ENCODE data around the gene MINK1. TPM values are rescaled to one million over a fixed set of nuclear protein-coding genes. Genes with fewer than 3 reads are reported as not detected.

Gene MINK1
- total and polyA plus RNA-seq, 2 of the 13 experiments (the other 11 are each of a cell fraction or from before 2014, with no cell fraction given): 17.2 to 63.9 TPM

DNA sequence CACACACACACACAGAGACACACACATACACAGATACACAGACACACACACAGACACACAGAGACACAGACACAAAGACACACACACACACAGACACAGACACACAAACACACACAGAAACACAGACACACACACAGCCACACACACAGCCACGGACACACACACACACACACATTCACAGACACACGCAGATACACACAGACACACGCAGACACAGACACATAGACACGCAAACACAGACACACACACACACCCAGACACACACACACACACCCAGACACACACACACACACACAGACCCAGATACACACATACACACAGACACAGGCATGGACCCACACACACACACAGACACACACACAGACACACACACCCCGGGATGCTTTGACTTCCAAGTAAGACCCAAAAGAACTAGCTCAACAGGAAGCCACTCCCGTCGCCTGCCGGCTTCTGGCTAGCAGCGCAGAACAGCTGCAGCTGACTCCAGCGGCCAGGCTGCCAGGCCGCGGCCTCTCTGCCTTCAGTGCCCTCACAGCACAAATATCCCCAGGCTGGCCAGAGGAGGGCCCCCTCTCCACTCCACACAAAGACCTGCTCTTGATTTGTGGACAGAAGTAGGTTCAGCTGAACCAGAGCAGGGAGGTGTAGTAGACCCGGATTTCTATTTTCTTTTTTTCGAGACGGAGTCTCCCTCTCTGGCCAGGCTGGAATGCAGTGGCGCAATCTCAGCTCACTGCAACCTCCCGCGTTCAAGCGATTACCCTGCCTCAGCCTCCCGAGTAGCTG is 75.8 kb downstream of the MINK1 start (continued):
- TF ChIP-seq RARA (CRISPR knock-in tag; IDR thresholded peaks at IDR 0.05): peak; percentile 18; the same call in 1 of the 2 replicates
- TF ChIP-seq TOE1 (CRISPR knock-in tag; IDR thresholded peaks at IDR 0.05): no peak
- 0 out of 2 replicates have a peak, but pooled peaks have one; percentile 38 for TF ChIP-seq TGIF2 (CRISPR knock-in tag; IDR thresholded peaks at IDR 0.05)
- peak; percentile 87 for TF ChIP-seq TEAD3 (CRISPR knock-in tag; optimal IDR thresholded peaks at IDR 0.05; ENCODE audit: borderline replicate concordance)
- peak; percentile 48; the same call in 1 of the 2 replicates for TF ChIP-seq ZNF12 (CRISPR knock-in tag; IDR thresholded peaks at IDR 0.05)
- peak; percentile 38; the same call in 1 of the 2 replicates for TF ChIP-seq ZNF652 (CRISPR knock-in tag; IDR thresholded peaks at IDR 0.05; ENCODE audit: borderline replicate concordance, low read depth)
- no peak for TF ChIP-seq ZNF34 (CRISPR knock-in tag; IDR thresholded peaks at IDR 0.05; ENCODE audit: borderline replicate concordance)
- no peak for TF ChIP-seq ZNF451 (CRISPR knock-in tag; IDR thresholded peaks at IDR 0.05)
- TF ChIP-seq, protein P1, sequence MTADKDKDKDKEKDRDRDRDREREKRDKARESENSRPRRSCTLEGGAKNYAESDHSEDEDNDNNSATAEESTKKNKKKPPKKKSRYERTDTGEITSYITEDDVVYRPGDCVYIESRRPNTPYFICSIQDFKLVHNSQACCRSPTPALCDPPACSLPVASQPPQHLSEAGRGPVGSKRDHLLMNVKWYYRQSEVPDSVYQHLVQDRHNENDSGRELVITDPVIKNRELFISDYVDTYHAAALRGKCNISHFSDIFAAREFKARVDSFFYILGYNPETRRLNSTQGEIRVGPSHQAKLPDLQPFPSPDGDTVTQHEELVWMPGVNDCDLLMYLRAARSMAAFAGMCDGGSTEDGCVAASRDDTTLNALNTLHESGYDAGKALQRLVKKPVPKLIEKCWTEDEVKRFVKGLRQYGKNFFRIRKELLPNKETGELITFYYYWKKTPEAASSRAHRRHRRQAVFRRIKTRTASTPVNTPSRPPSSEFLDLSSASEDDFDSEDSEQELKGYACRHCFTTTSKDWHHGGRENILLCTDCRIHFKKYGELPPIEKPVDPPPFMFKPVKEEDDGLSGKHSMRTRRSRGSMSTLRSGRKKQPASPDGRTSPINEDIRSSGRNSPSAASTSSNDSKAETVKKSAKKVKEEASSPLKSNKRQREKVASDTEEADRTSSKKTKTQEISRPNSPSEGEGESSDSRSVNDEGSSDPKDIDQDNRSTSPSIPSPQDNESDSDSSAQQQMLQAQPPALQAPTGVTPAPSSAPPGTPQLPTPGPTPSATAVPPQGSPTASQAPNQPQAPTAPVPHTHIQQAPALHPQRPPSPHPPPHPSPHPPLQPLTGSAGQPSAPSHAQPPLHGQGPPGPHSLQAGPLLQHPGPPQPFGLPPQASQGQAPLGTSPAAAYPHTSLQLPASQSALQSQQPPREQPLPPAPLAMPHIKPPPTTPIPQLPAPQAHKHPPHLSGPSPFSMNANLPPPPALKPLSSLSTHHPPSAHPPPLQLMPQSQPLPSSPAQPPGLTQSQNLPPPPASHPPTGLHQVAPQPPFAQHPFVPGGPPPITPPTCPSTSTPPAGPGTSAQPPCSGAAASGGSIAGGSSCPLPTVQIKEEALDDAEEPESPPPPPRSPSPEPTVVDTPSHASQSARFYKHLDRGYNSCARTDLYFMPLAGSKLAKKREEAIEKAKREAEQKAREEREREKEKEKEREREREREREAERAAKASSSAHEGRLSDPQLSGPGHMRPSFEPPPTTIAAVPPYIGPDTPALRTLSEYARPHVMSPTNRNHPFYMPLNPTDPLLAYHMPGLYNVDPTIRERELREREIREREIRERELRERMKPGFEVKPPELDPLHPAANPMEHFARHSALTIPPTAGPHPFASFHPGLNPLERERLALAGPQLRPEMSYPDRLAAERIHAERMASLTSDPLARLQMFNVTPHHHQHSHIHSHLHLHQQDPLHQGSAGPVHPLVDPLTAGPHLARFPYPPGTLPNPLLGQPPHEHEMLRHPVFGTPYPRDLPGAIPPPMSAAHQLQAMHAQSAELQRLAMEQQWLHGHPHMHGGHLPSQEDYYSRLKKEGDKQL (CRISPR knock-in tag; IDR thresholded peaks at IDR 0.05; ENCODE audit: low read depth): no peak
- peak; percentile 61 for TF ChIP-seq YY1 (IDR thresholded peaks at IDR 0.05; ENCODE audit: insufficient read depth, insufficient replicate concordance, low read depth, low read length)
- TF ChIP-seq, protein P2, sequence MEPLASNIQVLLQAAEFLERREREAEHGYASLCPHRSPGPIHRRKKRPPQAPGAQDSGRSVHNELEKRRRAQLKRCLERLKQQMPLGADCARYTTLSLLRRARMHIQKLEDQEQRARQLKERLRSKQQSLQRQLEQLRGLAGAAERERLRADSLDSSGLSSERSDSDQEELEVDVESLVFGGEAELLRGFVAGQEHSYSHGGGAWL (CRISPR knock-in tag; IDR thresholded peaks at IDR 0.05): no peak
- TF ChIP-seq NFKB2 (CRISPR knock-in tag; IDR thresholded peaks at IDR 0.05; ENCODE audit: borderline replicate concordance): 0 out of 2 replicates have a peak, but pooled peaks have one; percentile 35
- TF ChIP-seq ELF1 (CRISPR knock-in tag; IDR thresholded peaks at IDR 0.05): peak; percentile 33; the same call in 1 of the 2 replicates
- no peak for TF ChIP-seq NFYC (CRISPR knock-in tag; IDR thresholded peaks at IDR 0.05)
- TF ChIP-seq UBTF (CRISPR knock-in tag; IDR thresholded peaks at IDR 0.05): peak; percentile 60
- TF ChIP-seq, protein P3, sequence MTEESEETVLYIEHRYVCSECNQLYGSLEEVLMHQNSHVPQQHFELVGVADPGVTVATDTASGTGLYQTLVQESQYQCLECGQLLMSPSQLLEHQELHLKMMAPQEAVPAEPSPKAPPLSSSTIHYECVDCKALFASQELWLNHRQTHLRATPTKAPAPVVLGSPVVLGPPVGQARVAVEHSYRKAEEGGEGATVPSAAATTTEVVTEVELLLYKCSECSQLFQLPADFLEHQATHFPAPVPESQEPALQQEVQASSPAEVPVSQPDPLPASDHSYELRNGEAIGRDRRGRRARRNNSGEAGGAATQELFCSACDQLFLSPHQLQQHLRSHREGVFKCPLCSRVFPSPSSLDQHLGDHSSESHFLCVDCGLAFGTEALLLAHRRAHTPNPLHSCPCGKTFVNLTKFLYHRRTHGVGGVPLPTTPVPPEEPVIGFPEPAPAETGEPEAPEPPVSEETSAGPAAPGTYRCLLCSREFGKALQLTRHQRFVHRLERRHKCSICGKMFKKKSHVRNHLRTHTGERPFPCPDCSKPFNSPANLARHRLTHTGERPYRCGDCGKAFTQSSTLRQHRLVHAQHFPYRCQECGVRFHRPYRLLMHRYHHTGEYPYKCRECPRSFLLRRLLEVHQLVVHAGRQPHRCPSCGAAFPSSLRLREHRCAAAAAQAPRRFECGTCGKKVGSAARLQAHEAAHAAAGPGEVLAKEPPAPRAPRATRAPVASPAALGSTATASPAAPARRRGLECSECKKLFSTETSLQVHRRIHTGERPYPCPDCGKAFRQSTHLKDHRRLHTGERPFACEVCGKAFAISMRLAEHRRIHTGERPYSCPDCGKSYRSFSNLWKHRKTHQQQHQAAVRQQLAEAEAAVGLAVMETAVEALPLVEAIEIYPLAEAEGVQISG (CRISPR knock-in tag; IDR thresholded peaks at IDR 0.05): peak; percentile 55; the same call in 1 of the 2 replicates
- peak; percentile 66; the same call in 1 of the 2 replicates for TF ChIP-seq PHF21A (CRISPR knock-in tag; IDR thresholded peaks at IDR 0.05)
- TF ChIP-seq ADNP (CRISPR knock-in tag; IDR thresholded peaks at IDR 0.05): 0 out of 2 replicates have a peak, but pooled peaks have one; percentile 39
- peak; percentile 81 for TF ChIP-seq SAP130 (CRISPR knock-in tag; IDR thresholded peaks at IDR 0.05; ENCODE audit: low read depth)
